HEK293 (cell line): Measurements from ENCODE around the gene B4GALT5.

Experiments
- CTCF ChIA-PET: fragments of 350-600 bp; formaldehyde crosslinking; extraction: SDS; loops from one replicate; lab custom pipeline; 2021; ENCODE audit warnings: antibody characterized with exemption; lab: Yijun Ruan, JAX
- POLR2A ChIA-PET: fragments of 300-600 bp; formaldehyde crosslinking; extraction: SDS; loops from one replicate; lab custom pipeline; 2020; ENCODE audit warnings: antibody characterized with exemption, inconsistent platforms; lab: Yijun Ruan, JAX
- H3K27ac ChIP-seq: fragments of 200-500 bp; sonication (Bioruptor generic); 2 replicates; pipeline ENCODE4 v1.5.1; 2014; ENCODE audit warnings: low read depth, low read length, control low read depth, inconsistent platforms; ENCODE audit errors: extremely low read depth
- H3K36me3 ChIP-seq, 2 experiments: fragments of 200-500 bp in 1 of 2; sonication (Bioruptor generic) in 1 of 2; 1 replicate in 1 of 2; 2 replicates in 1 of 2; pipeline ENCODE4 v1.5.1; 2014 to 2017; ENCODE audit warnings: inconsistent platforms in 2 of 2, low read length in 2 of 2; ENCODE audit not compliant: control insufficient read depth in 2 of 2, insufficient read depth in 1 of 2
- H3K4me1 ChIP-seq: fragments of 200-500 bp; sonication (Bioruptor generic); 2 replicates; pipeline ENCODE4 v1.5.1; 2014; ENCODE audit warnings: mild to moderate bottlenecking, low read length, inconsistent platforms; ENCODE audit not compliant: control insufficient read depth, insufficient read depth
- H3K4me3 ChIP-seq: 2 replicates; pipeline ENCODE4 v1.5.1; 2011; ENCODE audit warnings: low read depth, mild to moderate bottlenecking, control low read depth, low read length, moderate library complexity
- H3K9me3 ChIP-seq: fragments of 200-500 bp; sonication (Bioruptor generic); 2 replicates; pipeline ENCODE4 v1.5.1; 2014; ENCODE audit warnings: low read depth, low read length, inconsistent platforms; ENCODE audit not compliant: control insufficient read depth, insufficient read depth
- KLF10 ChIP-seq: fragments of 450-650 bp; IDR thresholded peaks from 2 replicates; pipeline ENCODE4 v1.5.1; 2018; ENCODE audit warnings: missing biosample characterization, mild to moderate bottlenecking, missing genetic modification characterization
- PRDM2 ChIP-seq: fragments of 450-650 bp; formaldehyde crosslinking; IDR thresholded peaks from 2 replicates; pipeline ENCODE4 v1.5.1; 2016; ENCODE audit warnings: missing biosample characterization, missing genetic modification characterization, borderline replicate concordance
- SCRT2 ChIP-seq: fragments of 450-650 bp; formaldehyde crosslinking; IDR thresholded peaks from 2 replicates; pipeline ENCODE4 v1.5.1; 2016; ENCODE audit warnings: missing biosample characterization, missing genetic modification characterization
- ZEB2 ChIP-seq: fragments of 450-650 bp; formaldehyde crosslinking; IDR thresholded peaks from 2 replicates; pipeline ENCODE4 v1.5.1; 2016; ENCODE audit warnings: missing biosample characterization, missing genetic modification characterization
- ZFHX2 ChIP-seq: fragments of 450-650 bp; formaldehyde crosslinking; conservative IDR thresholded peaks from 2 replicates; pipeline ENCODE4 v1.5.1; 2016; ENCODE audit warnings: missing biosample characterization, missing genetic modification characterization
- ZNF169 ChIP-seq: fragments of 450-650 bp; formaldehyde crosslinking; IDR thresholded peaks from 2 replicates; pipeline ENCODE4 v1.5.1; 2016; ENCODE audit warnings: missing biosample characterization, missing genetic modification characterization
- ZNF211 ChIP-seq: fragments of 450-650 bp; formaldehyde crosslinking; IDR thresholded peaks from 2 replicates; pipeline ENCODE4 v1.5.1; 2016; ENCODE audit warnings: low read depth, missing biosample characterization, missing genetic modification characterization
- ZNF513 ChIP-seq: fragments of 450-650 bp; IDR thresholded peaks from 2 replicates; pipeline ENCODE4 v1.5.1; 2018; ENCODE audit warnings: missing biosample characterization, missing genetic modification characterization
- ZNF521 ChIP-seq: fragments of 450-650 bp; formaldehyde crosslinking; IDR thresholded peaks from 2 replicates; pipeline ENCODE4 v1.5.1; 2017; ENCODE audit warnings: missing biosample characterization, mild to moderate bottlenecking, missing genetic modification characterization
- ZNF544 ChIP-seq: fragments of 450-650 bp; formaldehyde crosslinking; IDR thresholded peaks from 2 replicates; pipeline ENCODE4 v1.5.0; 2017; ENCODE audit warnings: missing biosample characterization, missing genetic modification characterization
- ZNF585B ChIP-seq: fragments of 450-650 bp; formaldehyde crosslinking; IDR thresholded peaks from 2 replicates; pipeline ENCODE4 v1.5.1; 2016; ENCODE audit warnings: missing biosample characterization, missing genetic modification characterization
- TF ChIP-seq, protein P1 (sequence below): fragments of 450-650 bp; formaldehyde crosslinking; IDR thresholded peaks from 2 replicates; pipeline ENCODE4 v1.5.1; 2016; ENCODE audit warnings: missing biosample characterization, missing genetic modification characterization
- TF ChIP-seq, protein P2 (sequence below): fragments of 450-650 bp; formaldehyde crosslinking; IDR thresholded peaks from 2 replicates; pipeline ENCODE4 v1.5.1; 2017; ENCODE audit warnings: missing biosample characterization, missing genetic modification characterization
- TF ChIP-seq, protein P3 (sequence below): fragments of 450-650 bp; formaldehyde crosslinking; IDR thresholded peaks from 2 replicates; pipeline ENCODE4 v1.5.1; 2016; ENCODE audit warnings: missing biosample characterization, missing genetic modification characterization

The B4GALT5 gene

GRCh38 chr20:49637046-49637637 is 76.5 kb downstream of the B4GALT5 start:
- POLR2A ChIA-PET = interaction anchor here (0.9 kb wide), 1 partner anchor 176 kb away, joined by 4 read pairs; the partner anchor contains the start of gene SLC9A8
- CTCF ChIA-PET = interaction anchor here (2.3 kb wide), 1 partner anchor 209 kb away, joined by 7 read pairs; no protein-coding TSS in a partner anchor
- H3K36me3 ChIP-seq = peaks cover 19 to 75% of the 10 kb centered on the region in 2 experiments
- no peak for TF ChIP-seq ZEB2 (tag by site-specific recombination)
- TF ChIP-seq SCRT2 (tag by site-specific recombination) = peak; percentile 49; the same call in 1 of the 2 replicates
- TF ChIP-seq KLF10 (tag by site-specific recombination) = no peak
- TF ChIP-seq, all 188 proteins: peak for 1
- no peak overlapping the region for H3K4me3 ChIP-seq
- no peak overlapping the region for H3K27ac ChIP-seq
- H3K4me1 ChIP-seq = 0 out of 2 replicates have a peak, but pooled peaks cover 2% of the 10 kb centered on the region
- no peaks in the 10 kb centered on the region for H3K9me3 ChIP-seq

DNA sequence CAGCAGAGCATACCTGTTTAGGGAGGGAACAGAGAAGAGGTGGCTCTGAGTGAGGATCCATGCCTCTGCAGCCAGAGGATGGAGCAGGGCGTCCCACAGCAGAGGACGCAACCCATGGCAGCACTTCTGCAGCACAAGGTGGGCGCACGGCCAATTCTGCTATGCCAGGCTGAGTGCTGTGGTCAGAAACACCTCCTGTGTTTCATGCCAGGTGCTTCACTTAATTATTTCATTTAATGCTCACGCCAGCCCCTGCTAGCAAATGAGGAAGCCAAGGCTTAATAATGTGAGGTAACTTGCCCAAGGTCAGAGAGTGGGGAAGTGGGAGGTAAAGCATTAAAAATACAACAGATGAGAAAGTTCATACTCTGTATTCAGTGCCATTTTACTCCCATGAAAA is 77.2 kb downstream of the B4GALT5 start:
- no peak overlapping the region for H3K27ac ChIP-seq

More for the DNA sequence above, 77.2 kb downstream of the B4GALT5 start:
- TF ChIP-seq, protein P1, sequence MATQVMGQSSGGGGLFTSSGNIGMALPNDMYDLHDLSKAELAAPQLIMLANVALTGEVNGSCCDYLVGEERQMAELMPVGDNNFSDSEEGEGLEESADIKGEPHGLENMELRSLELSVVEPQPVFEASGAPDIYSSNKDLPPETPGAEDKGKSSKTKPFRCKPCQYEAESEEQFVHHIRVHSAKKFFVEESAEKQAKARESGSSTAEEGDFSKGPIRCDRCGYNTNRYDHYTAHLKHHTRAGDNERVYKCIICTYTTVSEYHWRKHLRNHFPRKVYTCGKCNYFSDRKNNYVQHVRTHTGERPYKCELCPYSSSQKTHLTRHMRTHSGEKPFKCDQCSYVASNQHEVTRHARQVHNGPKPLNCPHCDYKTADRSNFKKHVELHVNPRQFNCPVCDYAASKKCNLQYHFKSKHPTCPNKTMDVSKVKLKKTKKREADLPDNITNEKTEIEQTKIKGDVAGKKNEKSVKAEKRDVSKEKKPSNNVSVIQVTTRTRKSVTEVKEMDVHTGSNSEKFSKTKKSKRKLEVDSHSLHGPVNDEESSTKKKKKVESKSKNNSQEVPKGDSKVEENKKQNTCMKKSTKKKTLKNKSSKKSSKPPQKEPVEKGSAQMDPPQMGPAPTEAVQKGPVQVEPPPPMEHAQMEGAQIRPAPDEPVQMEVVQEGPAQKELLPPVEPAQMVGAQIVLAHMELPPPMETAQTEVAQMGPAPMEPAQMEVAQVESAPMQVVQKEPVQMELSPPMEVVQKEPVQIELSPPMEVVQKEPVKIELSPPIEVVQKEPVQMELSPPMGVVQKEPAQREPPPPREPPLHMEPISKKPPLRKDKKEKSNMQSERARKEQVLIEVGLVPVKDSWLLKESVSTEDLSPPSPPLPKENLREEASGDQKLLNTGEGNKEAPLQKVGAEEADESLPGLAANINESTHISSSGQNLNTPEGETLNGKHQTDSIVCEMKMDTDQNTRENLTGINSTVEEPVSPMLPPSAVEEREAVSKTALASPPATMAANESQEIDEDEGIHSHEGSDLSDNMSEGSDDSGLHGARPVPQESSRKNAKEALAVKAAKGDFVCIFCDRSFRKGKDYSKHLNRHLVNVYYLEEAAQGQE (tag by site-specific recombination) = no peak
- TF ChIP-seq, protein P2, sequence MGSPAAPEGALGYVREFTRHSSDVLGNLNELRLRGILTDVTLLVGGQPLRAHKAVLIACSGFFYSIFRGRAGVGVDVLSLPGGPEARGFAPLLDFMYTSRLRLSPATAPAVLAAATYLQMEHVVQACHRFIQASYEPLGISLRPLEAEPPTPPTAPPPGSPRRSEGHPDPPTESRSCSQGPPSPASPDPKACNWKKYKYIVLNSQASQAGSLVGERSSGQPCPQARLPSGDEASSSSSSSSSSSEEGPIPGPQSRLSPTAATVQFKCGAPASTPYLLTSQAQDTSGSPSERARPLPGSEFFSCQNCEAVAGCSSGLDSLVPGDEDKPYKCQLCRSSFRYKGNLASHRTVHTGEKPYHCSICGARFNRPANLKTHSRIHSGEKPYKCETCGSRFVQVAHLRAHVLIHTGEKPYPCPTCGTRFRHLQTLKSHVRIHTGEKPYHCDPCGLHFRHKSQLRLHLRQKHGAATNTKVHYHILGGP = no peak
- TF ChIP-seq ZFHX2 (tag by site-specific recombination) (no peak), ZNF544 (tag by site-specific recombination) (no peak), ZNF513 (tag by site-specific recombination) (no peak), ZNF169 (no peak), ZNF585B (no peak), ZNF211 (tag by site-specific recombination) (no peak), PRDM2 (tag by site-specific recombination) (no peak), ZNF521 (tag by site-specific recombination) (no peak)
- TF ChIP-seq, protein P3, sequence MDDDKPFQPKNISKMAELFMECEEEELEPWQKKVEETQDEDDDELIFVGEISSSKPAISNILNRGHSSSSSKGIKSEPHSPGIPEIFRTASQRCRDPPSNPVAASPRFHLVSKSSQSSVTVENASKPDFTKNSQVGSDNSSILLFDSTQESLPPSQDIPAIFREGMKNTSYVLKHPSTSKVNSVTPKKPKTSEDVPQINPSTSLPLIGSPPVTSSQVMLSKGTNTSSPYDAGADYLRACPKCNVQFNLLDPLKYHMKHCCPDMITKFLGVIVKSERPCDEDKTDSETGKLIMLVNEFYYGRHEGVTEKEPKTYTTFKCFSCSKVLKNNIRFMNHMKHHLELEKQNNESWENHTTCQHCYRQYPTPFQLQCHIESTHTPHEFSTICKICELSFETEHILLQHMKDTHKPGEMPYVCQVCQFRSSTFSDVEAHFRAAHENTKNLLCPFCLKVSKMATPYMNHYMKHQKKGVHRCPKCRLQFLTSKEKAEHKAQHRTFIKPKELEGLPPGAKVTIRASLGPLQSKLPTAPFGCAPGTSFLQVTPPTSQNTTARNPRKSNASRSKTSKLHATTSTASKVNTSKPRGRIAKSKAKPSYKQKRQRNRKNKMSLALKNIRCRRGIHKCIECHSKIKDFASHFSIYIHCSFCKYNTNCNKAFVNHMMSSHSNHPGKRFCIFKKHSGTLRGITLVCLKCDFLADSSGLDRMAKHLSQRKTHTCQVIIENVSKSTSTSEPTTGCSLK (tag by site-specific recombination) = no peak
- Histone ChIP-seq H3K9me3 (no peaks in the 10 kb centered on the region), H3K36me3 (peaks cover 19 to 68% of the 10 kb centered on the region in 2 experiments), H3K4me1 (no peaks in the 10 kb centered on the region), H3K4me3 (no peak overlapping the region)
- CTCF ChIA-PET = no interaction called here
- POLR2A ChIA-PET = no interaction called here
